ENCODE results near the gene STK32C. TPM values are rescaled to one million over a fixed set of nuclear protein-coding genes. Genes with fewer than 3 reads are reported as not detected.

The STK32C gene
- total RNA-seq, 1 experiment from 2014 or later, result 16.5 TPM

- CTCF ChIA-PET, result no interaction called here
- no peak for DNase-seq (ENCODE audit: low spot score)
Measured at GRCh38 chr10:132178046-132178445, 129.7 kb downstream of the STK32C start.

GRCh38 chr10:132176623-132177500 is 130.9 kb downstream of the STK32C start:
- intact Hi-C loops (cut with micrococcal nuclease; ENCODE audit: unreplicated experiment), result no loop called here
- Histone ChIP-seq H3K36me3 (ENCODE audit: insufficient read depth, low read length, poor library complexity, severe bottlenecking) (no peaks in the 10 kb centered on the region), H3K9me3 (ENCODE audit: low read depth, low read length, poor library complexity, severe bottlenecking) (no peaks in the 10 kb centered on the region), H3K4me1 (ENCODE audit: insufficient read depth, low read length, poor library complexity, severe bottlenecking) (no peaks in the 10 kb centered on the region), H3K27me3 (replicated peaks; ENCODE audit: insufficient read depth, low read depth, low read length, poor library complexity) (peaks cover 28% of the 10 kb centered on the region), H3K4me3 (ENCODE audit: low read depth, low read length, poor library complexity, severe bottlenecking) (no peak overlapping the region), H3K27ac (ENCODE audit: low read depth, low read length, poor library complexity, severe bottlenecking) (no peak overlapping the region)
- CTCF ChIA-PET, result no interaction called here
- no peak for DNase-seq (ENCODE audit: low spot score)
- TF ChIP-seq CTCF (conservative IDR thresholded peaks at IDR 0.05; ENCODE audit: low read depth, low read length) (no peak), EZH2 (IDR thresholded peaks at IDR 0.05; ENCODE audit: borderline replicate concordance, low read depth, low read length, poor library complexity, severe bottlenecking) (peak; percentile 57)
- POLR2A ChIA-PET (ENCODE audit: low non-redundant PET), result no interaction called here
- no TSS peak for BruUV-seq (replicated peaks)

More at GRCh38 chr10:132178046-132178445, 129.7 kb downstream of the STK32C start:
- Histone ChIP-seq H3K4me3 (ENCODE audit: low read depth, low read length, poor library complexity, severe bottlenecking) (no peak overlapping the region), H3K27ac (ENCODE audit: low read depth, low read length, poor library complexity, severe bottlenecking) (no peak overlapping the region), H3K27me3 (replicated peaks; ENCODE audit: insufficient read depth, low read depth, low read length, poor library complexity) (peaks cover 31% of the 10 kb centered on the region), H3K4me1 (ENCODE audit: insufficient read depth, low read length, poor library complexity, severe bottlenecking) (no peaks in the 10 kb centered on the region), H3K36me3 (ENCODE audit: insufficient read depth, low read length, poor library complexity, severe bottlenecking) (no peaks in the 10 kb centered on the region), H3K9me3 (ENCODE audit: low read depth, low read length, poor library complexity, severe bottlenecking) (no peaks in the 10 kb centered on the region)
- POLR2A ChIA-PET (ENCODE audit: low non-redundant PET), result no interaction called here
- intact Hi-C loops (cut with micrococcal nuclease; ENCODE audit: unreplicated experiment), result no loop called here
- no peak for TF ChIP-seq EZH2 (IDR thresholded peaks at IDR 0.05; ENCODE audit: borderline replicate concordance, low read depth, low read length, poor library complexity, severe bottlenecking)
- TF ChIP-seq CTCF (conservative IDR thresholded peaks at IDR 0.05; ENCODE audit: low read depth, low read length), result no peak
- no TSS peak for BruUV-seq (replicated peaks)

- Histone ChIP-seq H3K27me3 (replicated peaks; ENCODE audit: insufficient read depth, low read depth, low read length, poor library complexity) (peaks cover 28% of the 10 kb centered on the region), H3K4me3 (ENCODE audit: low read depth, low read length, poor library complexity, severe bottlenecking) (no peak overlapping the region), H3K9me3 (ENCODE audit: low read depth, low read length, poor library complexity, severe bottlenecking) (no peaks in the 10 kb centered on the region), H3K4me1 (ENCODE audit: insufficient read depth, low read length, poor library complexity, severe bottlenecking) (no peaks in the 10 kb centered on the region), H3K27ac (ENCODE audit: low read depth, low read length, poor library complexity, severe bottlenecking) (no peak overlapping the region), H3K36me3 (ENCODE audit: insufficient read depth, low read length, poor library complexity, severe bottlenecking) (no peaks in the 10 kb centered on the region)
- intact Hi-C loops (cut with micrococcal nuclease; ENCODE audit: unreplicated experiment), result no loop called here
- DNase-seq (ENCODE audit: low spot score), result no peak
- POLR2A ChIA-PET (ENCODE audit: low non-redundant PET), result no interaction called here
- TF ChIP-seq EZH2 (IDR thresholded peaks at IDR 0.05; ENCODE audit: borderline replicate concordance, low read depth, low read length, poor library complexity, severe bottlenecking), result no peak
- no peak for TF ChIP-seq CTCF (conservative IDR thresholded peaks at IDR 0.05; ENCODE audit: low read depth, low read length)
- no TSS peak for BruUV-seq (replicated peaks)
- CTCF ChIA-PET, result no interaction called here
Measured at GRCh38 chr10:132175907-132176581, 131.7 kb downstream of the STK32C start.

All from A673 (cell line).